Transverse colon (tissue), 4 donors: ENCODE results near the gene LARGE1. TPM values are rescaled to one million over a fixed set of nuclear protein-coding genes. Genes with fewer than 3 reads are reported as not detected.

Experiments used
- DNase-seq: peaks from one replicate; pipeline ENCODE4 v3.0.0-alpha.2; 2019
- H3K27ac ChIP-seq, 4 donors: fragments of 200-600 bp; sonication (generic); 2 replicates each; pipeline ENCODE4 v1.5.1; 2016 to 2018; ENCODE audit warnings: inconsistent platforms in 4 of 4
- H3K27me3 ChIP-seq: fragments of 200-600 bp; sonication (generic); 2 replicates; pipeline ENCODE4 v1.5.1; 2017; ENCODE audit warnings: inconsistent platforms
- H3K36me3 ChIP-seq, 4 donors: fragments of 200-600 bp; sonication (generic); 2 replicates each; pipeline ENCODE4 v1.5.1; 2017 to 2019; ENCODE audit warnings: inconsistent platforms in 4 of 4
- H3K4me1 ChIP-seq, 4 donors: fragments of 200-600 bp; sonication (generic); 2 replicates each; pipeline ENCODE4 v1.5.1; 2017 to 2020; ENCODE audit warnings: inconsistent platforms in 4 of 4
- H3K4me3 ChIP-seq, 4 donors: fragments of 200-600 bp; sonication (generic); 1 replicate in 1 of 4; 2 replicates in 3 of 4; pipeline versions ENCODE4 v1.5.1 to v1.6.1; 2017 to 2019; ENCODE audit warnings: inconsistent platforms in 4 of 4
- H3K9me3 ChIP-seq, 2 donors: fragments of 200-600 bp; sonication (generic); 2 replicates each; pipeline ENCODE4 v1.5.1; 2017 to 2019; ENCODE audit warnings: inconsistent platforms in 2 of 2
- CTCF ChIP-seq, 5 experiments: fragments of 200-600 bp in 3 of 5; fragments of 450-650 bp in 2 of 5; sonication (generic) in 3 of 5; IDR thresholded peaks; 1 replicate in 2 of 5; 2 replicates in 3 of 5; pipeline ENCODE4 v1.5.1; 2016 to 2017; ENCODE audit warnings: antibody characterized with exemption in 5 of 5, inconsistent platforms in 3 of 5, mild to moderate bottlenecking in 2 of 5, moderate library complexity in 1 of 5
- EP300 ChIP-seq: sonication (generic); formaldehyde crosslinking; IDR thresholded peaks from one replicate; pipeline ENCODE4 v1.6.1; 2017; ENCODE audit warnings: antibody characterized with exemption, low read depth
- POLR2A ChIP-seq: fragments of 450-650 bp; IDR thresholded peaks from one replicate; pipeline ENCODE4 v1.6.1; 2016; ENCODE audit warnings: antibody characterized with exemption, mild to moderate bottlenecking, moderate library complexity
- POLR2AphosphoS5 ChIP-seq, 3 donors: sonication (generic); formaldehyde crosslinking; IDR thresholded peaks; one replicate each; pipeline ENCODE4 v1.6.1; 2016; ENCODE audit warnings: antibody characterized with exemption in 3 of 3
- WGBS, 2 donors: methylation state at CpG; one replicate each; pipeline ENCODE4 v1.1.5; 2018; ENCODE audit warnings: low coverage in 1 of 2; 5-methylcytosine and 5-hydroxymethylcytosine counted together
- in situ Hi-C, 4 donors: fragments of 200-750 bp; cut with MboI; loops; one replicate each; pipeline versions ENCODE4 v1.15.0 to v1.15.1; 2017; ENCODE audit warnings: low sequenced_read_pairs in 3 of 4, low pct_ligation_motif_present in 1 of 4, low pct_unique_long_range_greater_than_20kb in 1 of 4
- intact Hi-C: fragments of 100-400 bp; cut with DNase I; formaldehyde crosslinking; loops from one replicate; pipeline ENCODE4 v1.15.1; 2023; ENCODE audit warnings: low total_unique reads
- total RNA-seq, 4 donors: library from RNA; depleted of rRNA; stranded (reverse); fragments of >200 nt; gene quantifications; one replicate each; pipeline ENCODE4 v1.1.0, GENCODE V29; 2016

The LARGE1 gene
- total RNA-seq, 4 donors from 2014 or later: 46.5 to 304 (median 80.5) TPM

GRCh38 chr22:33520904-33521780 lies 399.1 kb downstream of the LARGE1 start:
- TF ChIP-seq POLR2A (no peak), POLR2AphosphoS5 (IDR thresholded peaks at IDR 0.05) (no peak)
- peaks cover 0 to 18% (median 6%) of the 10 kb centered on the region in 4 donors for H3K4me1 ChIP-seq
- intact Hi-C loops (loop anchor here (10.0 kb wide), 1 partner anchor 54 kb away; no protein-coding TSS in a partner anchor), in situ Hi-C loops (no loop called here)
- no peak overlapping the region for H3K4me3 ChIP-seq
- no peaks in the 10 kb centered on the region for H3K27me3 ChIP-seq
- no peak overlapping the region for H3K27ac ChIP-seq
- H3K9me3 ChIP-seq: no peaks in the 10 kb centered on the region
- no peaks in the 10 kb centered on the region for H3K36me3 ChIP-seq
- DNase-seq: no peak
- 87 to 93% methylated on average over 4 to 8 of the region's 8 CpGs for WGBS, 2 donors

DNA sequence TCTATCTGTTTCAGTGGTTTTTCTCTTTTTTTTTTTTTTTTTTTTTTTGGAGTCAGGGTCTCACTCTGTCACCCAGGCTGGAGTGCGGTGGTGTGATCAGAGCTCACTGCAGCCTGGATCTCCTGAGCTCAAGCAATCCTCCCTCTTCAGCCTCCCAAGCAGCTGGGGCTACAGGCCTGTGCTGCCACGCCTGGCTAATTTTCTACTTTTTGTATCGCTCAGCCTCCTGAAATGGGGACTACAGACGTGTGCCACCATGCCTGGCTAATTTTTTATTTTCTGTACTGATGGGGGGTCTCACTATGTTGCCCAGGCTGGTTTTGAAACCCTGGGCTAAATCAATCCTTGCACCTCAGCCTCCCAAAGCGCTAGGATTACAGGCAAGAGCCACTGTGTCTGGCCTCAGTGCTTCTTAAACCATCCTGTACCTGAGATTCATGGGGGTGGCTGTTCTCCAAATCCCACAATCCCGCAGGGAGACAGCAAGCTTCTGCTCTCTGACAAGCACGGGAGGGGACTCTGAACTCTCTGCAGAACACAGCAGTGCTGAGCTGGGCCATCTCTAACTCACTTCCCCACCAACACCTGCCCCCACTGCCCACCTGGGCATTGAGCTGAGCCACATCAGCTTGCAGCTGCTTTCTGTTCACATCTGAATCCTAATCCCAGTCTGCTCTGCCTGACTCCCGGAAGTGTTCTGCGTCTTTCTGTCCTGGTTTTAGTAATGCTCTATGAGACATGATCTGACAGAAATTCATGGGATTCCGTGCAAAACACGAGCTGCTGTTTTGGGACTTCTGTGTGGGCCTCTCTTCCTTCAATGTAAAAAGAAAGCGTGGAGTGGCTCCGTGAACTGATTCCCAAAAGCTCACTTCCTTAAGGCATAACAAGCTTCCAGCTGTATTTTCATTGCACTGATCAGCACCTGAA lies 400.0 kb downstream of the LARGE1 start:
- H3K27me3 ChIP-seq: no peaks in the 10 kb centered on the region
- DNase-seq: no peak
- H3K36me3 ChIP-seq: no peaks in the 10 kb centered on the region
- TF ChIP-seq POLR2AphosphoS5 (IDR thresholded peaks at IDR 0.05) (no peak), POLR2A (no peak)
- H3K4me1 ChIP-seq: peaks cover 0 to 18% (median 6%) of the 10 kb centered on the region in 4 donors
- H3K4me3 ChIP-seq: no peak overlapping the region
- in situ Hi-C loops: loop anchor here in 1 of 4 donors (5.0 kb wide), 1 partner anchor 62 kb away; no protein-coding TSS in a partner anchor
- H3K27ac ChIP-seq: no peak overlapping the region
- 63 to 80% methylated on average over 2 to 13 of the region's 13 CpGs for WGBS, 2 donors
- intact Hi-C loops: loop anchor here (5.0 to 10.0 kb wide), 3 partner anchors 55 to 585 kb away; partner anchors contain the start of gene LARGE1
- no peaks in the 10 kb centered on the region for H3K9me3 ChIP-seq

- DNase-seq: peak; percentile 22
- peak overlapping the region in 1 of 4 donors; percentile 19 for H3K27ac ChIP-seq
- in situ Hi-C loops: loop anchor here in 1 of 4 donors (5.0 kb wide), 1 partner anchor 63 kb away; no protein-coding TSS in a partner anchor
- TF ChIP-seq POLR2A (no peak), CTCF (IDR thresholded peaks at IDR 0.05) (peak; percentile 59 to 71 (median 65)), EP300 (no peak), POLR2AphosphoS5 (IDR thresholded peaks at IDR 0.05) (no peak)
- no peaks in the 10 kb centered on the region for H3K27me3 ChIP-seq
- peaks cover 0 to 16% (median 6%) of the 10 kb centered on the region in 4 donors for H3K4me1 ChIP-seq
- no peak overlapping the region for H3K4me3 ChIP-seq
- intact Hi-C loops: loop anchor here (5.0 to 10.0 kb wide), 2 partner anchors 403 to 585 kb away; partner anchors contain the start of gene LARGE1
- 40 to 51% methylated on average over 11 to 13 of the region's 13 CpGs for WGBS, 2 donors
- no peaks in the 10 kb centered on the region for H3K36me3 ChIP-seq
- H3K9me3 ChIP-seq: no peaks in the 10 kb centered on the region
Measured at GRCh38 chr22:33519071-33519973, 401.0 kb downstream of the LARGE1 start.

DNA sequence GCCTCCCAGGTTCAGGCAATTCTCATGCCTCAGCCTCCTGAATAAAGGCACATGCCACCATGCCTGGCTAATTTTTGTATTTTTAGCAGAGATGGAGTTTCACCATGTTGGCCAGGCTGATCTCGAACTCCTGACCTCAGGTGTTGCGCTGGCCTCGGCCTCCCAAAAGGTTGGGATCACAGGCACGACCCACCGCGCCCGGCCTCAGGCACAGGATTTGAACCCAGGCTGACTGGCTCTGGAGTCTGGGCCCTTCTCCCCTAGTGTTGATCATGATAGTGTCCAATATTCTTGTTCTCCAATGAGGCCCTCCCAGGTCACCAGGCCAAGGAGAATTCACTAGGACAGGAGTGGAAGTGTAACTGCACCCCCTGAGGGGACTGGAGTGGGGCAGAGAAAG lies 401.9 kb downstream of the LARGE1 start:
- Histone ChIP-seq H3K27me3 (no peaks in the 10 kb centered on the region), H3K4me1 (peaks cover 0 to 10% (median 6%) of the 10 kb centered on the region in 4 donors), H3K27ac (no peak overlapping the region), H3K4me3 (no peak overlapping the region), H3K36me3 (no peaks in the 10 kb centered on the region), H3K9me3 (no peaks in the 10 kb centered on the region)
- in situ Hi-C loops (loop anchor here in 1 of 4 donors (5.0 kb wide), 1 partner anchor 64 kb away; no protein-coding TSS in a partner anchor), intact Hi-C loops (loop anchor here (5.0 to 10.0 kb wide), 2 partner anchors 404 to 586 kb away; partner anchors contain the start of gene LARGE1)
- 97% methylated on average over 6 of the region's 7 CpGs; no CpG with 5 or more reads in 1 of the 2 donors for WGBS, 2 donors
- TF ChIP-seq POLR2AphosphoS5 (IDR thresholded peaks at IDR 0.05) (no peak), CTCF (IDR thresholded peaks at IDR 0.05) (no peak), POLR2A (no peak), EP300 (no peak)
- no peak for DNase-seq
